Activated CD4-positive, alpha-beta T cell treated with anti-CD3 and anti-CD28 coated beads for 1 hour (primary cell): ENCODE measurements around the gene CBX3.
"Not testable (repeated sequence)": the region's sequence is repeated elsewhere in the genome, so short reads cannot be mapped to it uniquely, and the experiment has no call there.

Experiments used
- DNase-seq: peaks from one replicate; pipeline ENCODE4 v3.0.0-alpha.2; 2020

CBX3 gene

GRCh38 chr7:26171601-26172000 is 29.9 kb upstream of the CBX3 start:
- no peak for DNase-seq

GRCh38 chr7:26172048-26172447 is 29.5 kb upstream of the CBX3 start:
- DNase-seq = no peak

GRCh38 chr7:26175903-26176302 is 25.6 kb upstream of the CBX3 start:
- not testable (repeated sequence) for DNase-seq

- DNase-seq = not testable (repeated sequence)
These were observed 24.8 kb upstream of the CBX3 start for GRCh38 chr7:26176696-26177095.

GRCh38 chr7:26177269-26177668 is 24.3 kb upstream of the CBX3 start:
- not testable (repeated sequence) for DNase-seq

- DNase-seq = no peak
These were observed 23.1 kb upstream of the CBX3 start for GRCh38 chr7:26178272-26178960.

- DNase-seq = no peak
These were observed 22.1 kb upstream of the CBX3 start for GRCh38 chr7:26179422-26179821.

GRCh38 chr7:26179826-26180497 is 21.6 kb upstream of the CBX3 start:
- no peak for DNase-seq

GRCh38 chr7:26180792-26181198 is 20.8 kb upstream of the CBX3 start:
- DNase-seq = no peak

- no peak for DNase-seq
These were observed 19.9 kb upstream of the CBX3 start for GRCh38 chr7:26181474-26182227.

- DNase-seq = no peak
These were observed 19.3 kb upstream of the CBX3 start for GRCh38 chr7:26182283-26182682.

- no peak for DNase-seq
These were observed 18.8 kb upstream of the CBX3 start for GRCh38 chr7:26182706-26183105.

- no peak for DNase-seq
These were observed 17.8 kb upstream of the CBX3 start for GRCh38 chr7:26183545-26184280.

- not testable (repeated sequence) for DNase-seq
These were observed 17.1 kb upstream of the CBX3 start for GRCh38 chr7:26184281-26185101.

- no peak for DNase-seq
These were observed 16.3 kb upstream of the CBX3 start for GRCh38 chr7:26185131-26185843.

GRCh38 chr7:26185844-26186180 is 15.7 kb upstream of the CBX3 start:
- DNase-seq = no peak

- no peak for DNase-seq
These were observed 14.9 kb upstream of the CBX3 start for GRCh38 chr7:26186364-26187311.

- DNase-seq = no peak
These were observed 14.0 kb upstream of the CBX3 start for GRCh38 chr7:26187380-26188205.

GRCh38 chr7:26188206-26188956 is 13.2 kb upstream of the CBX3 start:
- no peak for DNase-seq
